Measurements from ENCODE around the gene TARS1. TPM values are rescaled to one million over a fixed set of nuclear protein-coding genes. Genes with fewer than 3 reads are reported as not detected.

TARS1 gene
- total RNA-seq, result 46.7 TPM
- 10 to 100 TPM; 54.6 to 71.3 (median 63.5) TPM for polyA plus RNA-seq

GRCh38 chr5:33440482-33441240 lies at the start of gene TARS1:
TSS of gene TARS1 (plus strand) at chr5:33440965. CDS start at chr5:33441087, 122 bp downstream.
- Histone ChIP-seq H3K4me3 (ENCODE audit: low read depth, low read length) (peak within 1 kb of the TSS; percentile 98), H3K27me3 (ENCODE audit: control insufficient read depth, insufficient read depth, low read length) (no peaks in the 10 kb centered on the region), H3K9me3 (ENCODE audit: control insufficient read depth in 2 of 2, low read length in 2 of 2) (no peaks in the 10 kb centered on the region), H3K27ac (ENCODE audit: insufficient read depth, low read length, poor library complexity, severe bottlenecking) (peak within 1 kb of the TSS; percentile 86), H3K4me1 (ENCODE audit: control insufficient read depth, insufficient read depth, low read length, poor library complexity, severe bottlenecking) (peaks cover 36% of the 10 kb centered on the region), H3K36me3 (ENCODE audit: control insufficient read depth, insufficient read depth, low read length) (peaks cover 13% of the 10 kb centered on the region)
- H3K4me3 Mint-ChIP-seq, result no peak within 1 kb of the TSS
- no peak within 1 kb of the TSS for H3K27ac Mint-ChIP-seq
- peaks cover 5% of the 10 kb centered on the region for H3K36me3 Mint-ChIP-seq
- no peaks in the 10 kb centered on the region for H3K27me3 Mint-ChIP-seq
- peak; percentile 92 to 94 for ATAC-seq (ENCODE audit: low read depth in 2 of 2)
- no peaks in the 10 kb centered on the region for H3K9me3 Mint-ChIP-seq
- peaks cover 7 to 41% (median 25%) of the 10 kb centered on the region in 4 donors for H3K4me1 Mint-ChIP-seq
- peak; percentile 89 to 98 (median 92) for DNase-seq

- no peaks in the 10 kb centered on the region for H3K9me3 ChIP-seq (ENCODE audit: control insufficient read depth in 2 of 2, low read length in 2 of 2)
- H3K27ac ChIP-seq (ENCODE audit: insufficient read depth, low read length, poor library complexity, severe bottlenecking), result no peak overlapping the region
- H3K36me3 Mint-ChIP-seq, result no peaks in the 10 kb centered on the region
- H3K4me3 Mint-ChIP-seq, result no peak overlapping the region
- H3K27me3 Mint-ChIP-seq, result no peaks in the 10 kb centered on the region
- DNase-seq, result no peak
- H3K27me3 ChIP-seq (ENCODE audit: control insufficient read depth, insufficient read depth, low read length), result no peaks in the 10 kb centered on the region
- no peaks in the 10 kb centered on the region for H3K4me1 Mint-ChIP-seq
- no peaks in the 10 kb centered on the region for H3K4me1 ChIP-seq (ENCODE audit: control insufficient read depth, insufficient read depth, low read length, poor library complexity, severe bottlenecking)
- no peak overlapping the region for H3K4me3 ChIP-seq (ENCODE audit: low read depth, low read length)
- no peak overlapping the region for H3K27ac Mint-ChIP-seq
- no peaks in the 10 kb centered on the region for H3K36me3 ChIP-seq (ENCODE audit: control insufficient read depth, insufficient read depth, low read length)
- H3K9me3 Mint-ChIP-seq, result peaks cover 0 to 10% (median 2%) of the 10 kb centered on the region in 7 donors
- ATAC-seq (ENCODE audit: low read depth in 2 of 2), result no peak
Measured at GRCh38 chr5:33398501-33398900, 42.3 kb upstream of the TARS1 start.

GRCh38 chr5:33400675-33401074 lies 40.1 kb upstream of the TARS1 start:
- H3K4me1 ChIP-seq (ENCODE audit: control insufficient read depth, insufficient read depth, low read length, poor library complexity, severe bottlenecking), result no peaks in the 10 kb centered on the region
- no peaks in the 10 kb centered on the region for H3K36me3 Mint-ChIP-seq
- no peaks in the 10 kb centered on the region for H3K36me3 ChIP-seq (ENCODE audit: control insufficient read depth, insufficient read depth, low read length)
- no peaks in the 10 kb centered on the region for H3K27me3 ChIP-seq (ENCODE audit: control insufficient read depth, insufficient read depth, low read length)
- H3K9me3 Mint-ChIP-seq, result peaks cover 0 to 1% (median 0%) of the 10 kb centered on the region in 7 donors
- DNase-seq, result no peak
- H3K27me3 Mint-ChIP-seq, result no peaks in the 10 kb centered on the region
- H3K4me1 Mint-ChIP-seq, result no peaks in the 10 kb centered on the region
- no peak overlapping the region for H3K27ac ChIP-seq (ENCODE audit: insufficient read depth, low read length, poor library complexity, severe bottlenecking)
- no peak overlapping the region for H3K4me3 Mint-ChIP-seq
- no peak overlapping the region for H3K4me3 ChIP-seq (ENCODE audit: low read depth, low read length)
- ATAC-seq (ENCODE audit: low read depth in 2 of 2), result no peak
- H3K9me3 ChIP-seq (ENCODE audit: control insufficient read depth in 2 of 2, low read length in 2 of 2), result no peaks in the 10 kb centered on the region
- H3K27ac Mint-ChIP-seq, result no peak overlapping the region

GRCh38 chr5:33401482-33402390 lies 39.0 kb upstream of the TARS1 start:
- ATAC-seq (ENCODE audit: low read depth in 2 of 2) (no peak), DNase-seq (no peak)
- no peaks in the 10 kb centered on the region for H3K4me1 Mint-ChIP-seq
- H3K27ac ChIP-seq (ENCODE audit: insufficient read depth, low read length, poor library complexity, severe bottlenecking), result no peak overlapping the region
- H3K27me3 Mint-ChIP-seq, result no peaks in the 10 kb centered on the region
- no peaks in the 10 kb centered on the region for H3K4me1 ChIP-seq (ENCODE audit: control insufficient read depth, insufficient read depth, low read length, poor library complexity, severe bottlenecking)
- no peak overlapping the region for H3K4me3 ChIP-seq (ENCODE audit: low read depth, low read length)
- no peaks in the 10 kb centered on the region for H3K27me3 ChIP-seq (ENCODE audit: control insufficient read depth, insufficient read depth, low read length)
- no peaks in the 10 kb centered on the region for H3K36me3 ChIP-seq (ENCODE audit: control insufficient read depth, insufficient read depth, low read length)
- H3K9me3 ChIP-seq (ENCODE audit: control insufficient read depth in 2 of 2, low read length in 2 of 2), result no peaks in the 10 kb centered on the region
- H3K36me3 Mint-ChIP-seq, result no peaks in the 10 kb centered on the region
- peaks cover 0 to 1% (median 0%) of the 10 kb centered on the region in 7 donors for H3K9me3 Mint-ChIP-seq
- no peak overlapping the region for H3K27ac Mint-ChIP-seq
- H3K4me3 Mint-ChIP-seq, result no peak overlapping the region

GRCh38 chr5:33403187-33403586 lies 37.6 kb upstream of the TARS1 start:
- Mint-ChIP-seq H3K27me3 (no peaks in the 10 kb centered on the region), H3K36me3 (no peaks in the 10 kb centered on the region), H3K9me3 (peaks cover 0 to 4% (median 0%) of the 10 kb centered on the region in 7 donors), H3K27ac (no peak overlapping the region), H3K4me1 (no peaks in the 10 kb centered on the region), H3K4me3 (no peak overlapping the region)
- Histone ChIP-seq H3K4me1 (ENCODE audit: control insufficient read depth, insufficient read depth, low read length, poor library complexity, severe bottlenecking) (no peaks in the 10 kb centered on the region), H3K4me3 (ENCODE audit: low read depth, low read length) (no peak overlapping the region), H3K27ac (ENCODE audit: insufficient read depth, low read length, poor library complexity, severe bottlenecking) (no peak overlapping the region), H3K9me3 (ENCODE audit: control insufficient read depth in 2 of 2, low read length in 2 of 2) (no peaks in the 10 kb centered on the region), H3K36me3 (ENCODE audit: control insufficient read depth, insufficient read depth, low read length) (no peaks in the 10 kb centered on the region), H3K27me3 (ENCODE audit: control insufficient read depth, insufficient read depth, low read length) (no peaks in the 10 kb centered on the region)
- DNase-seq (no peak), ATAC-seq (ENCODE audit: low read depth in 2 of 2) (no peak)

GRCh38 chr5:33408816-33409215 lies 31.9 kb upstream of the TARS1 start:
- no peak for DNase-seq
- Histone ChIP-seq H3K4me1 (ENCODE audit: control insufficient read depth, insufficient read depth, low read length, poor library complexity, severe bottlenecking) (no peaks in the 10 kb centered on the region), H3K9me3 (ENCODE audit: control insufficient read depth in 2 of 2, low read length in 2 of 2) (no peaks in the 10 kb centered on the region), H3K36me3 (ENCODE audit: control insufficient read depth, insufficient read depth, low read length) (no peaks in the 10 kb centered on the region), H3K27me3 (ENCODE audit: control insufficient read depth, insufficient read depth, low read length) (peaks cover 2% of the 10 kb centered on the region), H3K27ac (ENCODE audit: insufficient read depth, low read length, poor library complexity, severe bottlenecking) (no peak overlapping the region), H3K4me3 (ENCODE audit: low read depth, low read length) (no peak overlapping the region)
- Mint-ChIP-seq H3K9me3 (peaks cover 0 to 4% (median 0%) of the 10 kb centered on the region in 7 donors), H3K4me3 (no peak overlapping the region), H3K27me3 (peaks cover 10% of the 10 kb centered on the region), H3K36me3 (no peaks in the 10 kb centered on the region), H3K27ac (no peak overlapping the region), H3K4me1 (no peaks in the 10 kb centered on the region)
- no peak for ATAC-seq (ENCODE audit: low read depth in 2 of 2)

- ATAC-seq (ENCODE audit: low read depth in 2 of 2) (no peak), DNase-seq (no peak)
- H3K27me3 Mint-ChIP-seq, result peaks cover 10% of the 10 kb centered on the region
- H3K27me3 ChIP-seq (ENCODE audit: control insufficient read depth, insufficient read depth, low read length), result peaks cover 2% of the 10 kb centered on the region
- H3K27ac Mint-ChIP-seq, result no peak overlapping the region
- peaks cover 0 to 4% (median 0%) of the 10 kb centered on the region in 7 donors for H3K9me3 Mint-ChIP-seq
- no peaks in the 10 kb centered on the region for H3K4me1 Mint-ChIP-seq
- H3K4me3 Mint-ChIP-seq, result no peak overlapping the region
- H3K4me1 ChIP-seq (ENCODE audit: control insufficient read depth, insufficient read depth, low read length, poor library complexity, severe bottlenecking), result no peaks in the 10 kb centered on the region
- H3K4me3 ChIP-seq (ENCODE audit: low read depth, low read length), result no peak overlapping the region
- no peaks in the 10 kb centered on the region for H3K36me3 ChIP-seq (ENCODE audit: control insufficient read depth, insufficient read depth, low read length)
- no peak overlapping the region for H3K27ac ChIP-seq (ENCODE audit: insufficient read depth, low read length, poor library complexity, severe bottlenecking)
- H3K9me3 ChIP-seq (ENCODE audit: control insufficient read depth in 2 of 2, low read length in 2 of 2), result no peaks in the 10 kb centered on the region
- H3K36me3 Mint-ChIP-seq, result no peaks in the 10 kb centered on the region
Measured at GRCh38 chr5:33409435-33410170, 31.2 kb upstream of the TARS1 start.

All from CD4-positive, CD25-positive, alpha-beta regulatory T cell (primary cell).